ENCODE measurements around the gene NCK1.

The NCK1 gene

DNA sequence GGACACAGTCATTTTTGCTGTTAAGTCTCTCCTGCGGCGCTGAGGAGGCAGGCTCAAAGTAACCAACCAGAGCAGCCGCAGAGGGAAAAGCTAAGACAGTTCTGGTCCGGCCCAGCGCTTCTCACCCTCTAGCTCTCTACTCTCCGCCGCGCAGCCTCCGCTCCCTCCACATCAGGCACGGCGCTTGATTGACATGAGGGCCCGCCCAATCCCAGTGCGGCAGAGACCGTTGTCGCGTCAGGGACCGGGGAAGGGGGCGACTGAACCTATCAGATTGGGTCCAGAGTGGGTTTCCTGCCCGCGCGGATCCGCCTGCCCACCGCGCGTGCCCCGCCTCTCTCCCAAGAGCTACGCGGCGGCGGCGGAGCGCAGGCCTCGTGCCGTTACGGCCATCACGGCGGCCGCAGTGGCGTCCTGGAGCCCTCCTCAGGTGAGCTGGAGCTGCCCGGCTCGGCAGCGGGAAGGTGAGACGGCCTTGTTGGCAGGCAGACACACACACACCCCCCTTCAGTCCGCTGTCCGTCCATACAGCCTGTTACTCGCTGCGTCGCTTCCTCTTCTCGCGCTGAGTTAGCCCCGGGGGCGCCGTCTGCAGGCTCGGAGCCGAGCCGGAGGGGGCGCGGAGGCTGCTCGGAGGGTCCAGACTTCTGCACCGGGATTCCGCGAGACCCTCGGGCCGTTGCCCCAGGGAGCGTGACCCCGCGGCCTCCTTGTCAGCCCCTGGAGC, at the start of gene NCK1:
Gene NCK1, plus strand, starts transcription at position 319 of the 727 bp plus-strand sequence. CDS start 65,794 bp downstream, outside the sequence.
- FAIRE-seq: peak; percentile 75
- peak; percentile 89 for DNase-seq (ENCODE audit: insufficient read length, low spot score)
- TF ChIP-seq POLR2A (IDR thresholded peaks at IDR 0.05; ENCODE audit: low read depth, low read length): peak; percentile 96

DNA sequence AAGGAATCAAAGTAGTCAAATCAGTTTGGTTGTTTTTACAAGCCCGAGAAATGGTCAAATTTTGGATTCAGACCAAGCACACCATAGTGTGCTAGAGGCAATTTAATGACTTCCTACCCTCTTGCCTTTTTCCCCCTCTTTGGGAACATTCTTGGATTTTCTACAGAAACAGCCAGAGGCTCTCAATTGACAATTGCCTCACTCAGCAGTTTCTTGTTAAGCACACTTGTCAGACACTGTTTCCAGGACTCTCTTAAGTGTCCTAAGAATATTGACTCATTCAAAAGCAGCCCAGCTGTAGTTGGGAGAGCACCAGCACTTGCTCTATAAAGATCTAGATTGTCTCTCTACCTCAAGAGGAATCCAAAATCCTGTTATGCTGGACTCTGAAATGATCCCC, 44.6 kb upstream of the NCK1 start:
- no peak for TF ChIP-seq POLR2A (IDR thresholded peaks at IDR 0.05; ENCODE audit: low read depth, low read length)
- DNase-seq (ENCODE audit: insufficient read length, low spot score): no peak
- FAIRE-seq: no peak

DNA sequence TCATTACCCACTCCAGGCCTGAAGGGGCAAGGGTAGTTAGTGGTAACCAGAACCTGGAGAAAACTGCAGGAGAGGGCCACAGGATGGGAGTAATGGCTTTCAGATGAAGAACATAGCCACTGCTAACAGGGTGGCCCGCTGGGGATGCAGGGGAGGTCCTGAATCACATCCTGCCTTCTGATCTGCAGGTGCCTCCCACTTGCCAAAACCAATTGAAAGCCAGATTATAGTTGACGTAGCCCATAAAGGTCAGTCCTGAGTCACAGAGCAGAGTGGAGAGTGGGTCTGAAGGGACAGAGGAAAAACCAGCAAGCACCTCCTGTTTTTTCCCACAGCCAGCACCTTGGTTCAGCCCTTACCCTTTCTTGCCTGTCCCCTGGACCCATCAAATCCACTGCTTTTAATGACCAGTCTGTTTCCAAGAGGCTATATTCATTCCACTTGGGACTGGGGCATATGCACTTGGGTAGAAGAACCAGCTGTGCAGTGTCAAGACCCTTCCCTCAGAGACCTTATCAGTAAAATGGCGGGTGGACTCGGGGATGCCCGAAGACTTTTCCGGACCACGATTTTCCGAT, 43.7 kb upstream of the NCK1 start:
- peak; percentile 85 for DNase-seq (ENCODE audit: insufficient read length, low spot score)

DNA sequence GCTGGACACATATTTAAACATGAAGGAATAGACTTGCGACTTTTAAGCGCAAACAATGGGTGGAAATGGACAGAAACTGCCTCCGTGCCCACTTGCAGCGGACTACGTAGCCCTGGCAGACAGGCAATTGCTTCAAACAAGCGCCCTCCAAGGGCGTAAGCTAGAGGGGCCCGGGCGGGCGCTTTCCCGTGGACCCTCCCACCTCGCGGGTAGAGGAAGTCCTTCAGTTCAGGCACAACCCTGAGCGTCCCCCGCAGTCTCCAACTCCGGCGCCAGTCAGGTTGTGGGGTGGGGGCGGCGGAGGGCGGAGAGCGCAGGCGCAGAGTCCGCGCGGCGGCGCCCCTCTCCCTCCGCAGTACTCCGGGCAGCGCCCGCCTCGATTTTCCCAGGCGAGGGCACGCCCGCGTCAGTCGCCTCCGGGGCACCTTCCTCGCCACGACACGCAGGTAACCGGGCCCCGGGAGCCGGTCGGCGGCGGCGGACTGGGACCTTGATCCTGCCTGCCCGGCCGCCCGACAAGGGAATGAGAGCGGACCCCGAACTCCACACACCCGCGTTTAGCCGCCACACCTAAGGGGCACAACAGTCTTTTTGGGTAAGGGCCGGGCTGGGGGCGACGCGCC, 43.1 kb upstream of the NCK1 start, which contains the start of gene SLC35G2:
Gene SLC35G2, plus strand, starts transcription at position 358 of the 623 bp plus-strand sequence. CDS start 35,335 bp downstream, outside the sequence.
- no peak for DNase-seq (ENCODE audit: insufficient read length, low spot score)
- TF ChIP-seq POLR2A (IDR thresholded peaks at IDR 0.05; ENCODE audit: low read depth, low read length): no peak
- FAIRE-seq: no peak

More for the DNA sequence above, 43.7 kb upstream of the NCK1 start:
- FAIRE-seq: peak; percentile 97
- TF ChIP-seq POLR2A (IDR thresholded peaks at IDR 0.05; ENCODE audit: low read depth, low read length): peak; percentile 43; the same call in 1 of the 2 replicates

DNA sequence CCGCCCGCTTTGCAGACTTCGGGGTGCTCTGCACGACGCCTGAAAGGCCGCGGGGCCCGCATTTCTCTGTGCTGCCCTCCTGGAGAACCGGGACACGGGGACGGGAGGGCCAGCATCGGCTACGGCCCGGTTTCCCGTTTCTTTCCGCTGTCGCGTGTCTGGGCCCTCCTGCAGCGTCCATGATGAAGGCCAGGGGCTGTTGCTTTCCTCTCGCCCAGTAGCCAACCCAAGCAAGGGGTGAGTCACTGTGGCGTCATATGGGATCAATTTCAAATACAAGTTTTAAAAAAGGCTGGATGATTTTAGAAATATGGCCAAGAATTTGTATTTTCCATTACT, 42.6 kb upstream of the NCK1 start:
- DNase-seq (ENCODE audit: insufficient read length, low spot score): no peak
- no peak for FAIRE-seq
- TF ChIP-seq POLR2A (IDR thresholded peaks at IDR 0.05; ENCODE audit: low read depth, low read length): no peak

DNA sequence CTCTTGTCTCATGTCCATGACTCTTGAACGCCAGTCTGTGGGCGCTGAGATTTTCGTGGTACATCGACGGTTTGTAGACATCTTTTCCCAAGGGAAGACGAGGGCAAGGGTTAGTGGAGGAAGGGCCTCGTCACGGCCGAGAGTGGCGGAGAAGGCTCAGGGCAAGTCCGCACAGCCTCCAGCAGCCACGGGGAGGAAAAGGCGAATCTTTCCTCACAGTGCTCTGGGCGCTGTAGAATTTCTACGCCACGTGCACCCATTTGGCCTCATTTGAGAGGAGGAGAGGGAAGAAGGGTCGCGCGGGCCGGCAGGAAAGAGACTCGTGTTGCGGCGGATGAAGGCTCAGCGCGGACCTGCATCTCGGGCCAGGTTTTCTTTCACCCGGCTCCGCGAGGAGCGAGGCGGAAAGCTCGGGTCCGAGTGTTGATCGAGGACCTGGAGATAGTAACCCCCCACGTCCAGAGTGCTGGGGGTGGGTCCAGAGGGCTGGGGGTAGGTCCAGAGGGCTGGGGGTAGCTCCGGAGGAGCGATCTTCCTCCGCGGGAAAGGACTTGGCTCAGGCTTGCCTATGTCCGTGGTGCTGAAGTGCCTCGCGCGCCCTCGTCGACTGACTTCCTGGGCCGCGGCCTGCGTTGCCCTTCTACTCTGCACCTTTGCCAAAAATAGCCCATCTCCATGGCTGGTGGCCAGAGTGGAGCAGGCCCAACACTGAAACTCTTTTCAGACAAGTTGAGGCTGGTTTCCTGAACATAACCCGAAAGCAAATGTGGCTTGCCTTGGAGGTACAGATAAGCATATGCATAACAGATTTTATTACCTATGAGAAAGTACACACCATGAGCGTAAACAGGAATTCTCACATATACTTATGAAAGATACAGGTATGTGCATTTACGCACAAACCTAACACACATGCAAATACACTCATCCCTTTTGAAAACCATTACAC, 42.0 kb upstream of the NCK1 start:
- no peak for TF ChIP-seq POLR2A (IDR thresholded peaks at IDR 0.05; ENCODE audit: low read depth, low read length)
- DNase-seq (ENCODE audit: insufficient read length, low spot score) (no peak), FAIRE-seq (no peak)

DNA sequence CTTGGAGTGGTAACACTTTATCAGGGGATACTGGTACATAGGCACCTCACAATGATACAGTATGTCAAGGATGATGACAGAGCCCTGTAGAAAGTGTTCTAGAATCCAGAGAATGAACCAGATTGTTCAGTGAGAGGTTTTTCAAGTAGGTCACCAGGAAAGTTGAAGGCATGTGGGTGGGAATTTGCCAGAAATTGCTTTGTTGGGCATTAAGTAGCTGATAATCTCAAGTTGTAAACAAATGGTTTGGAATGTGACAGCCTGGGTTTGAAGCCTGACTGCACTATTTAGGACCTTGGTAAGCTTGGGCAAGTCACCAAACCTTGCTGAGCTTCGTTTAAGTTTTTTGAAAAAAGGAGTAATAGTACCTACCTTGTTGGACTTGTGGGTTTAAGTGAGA, 30.5 kb upstream of the NCK1 start:
- TF ChIP-seq POLR2A (IDR thresholded peaks at IDR 0.05; ENCODE audit: low read depth, low read length): no peak
- FAIRE-seq (no peak), DNase-seq (ENCODE audit: insufficient read length, low spot score) (no peak)

DNA sequence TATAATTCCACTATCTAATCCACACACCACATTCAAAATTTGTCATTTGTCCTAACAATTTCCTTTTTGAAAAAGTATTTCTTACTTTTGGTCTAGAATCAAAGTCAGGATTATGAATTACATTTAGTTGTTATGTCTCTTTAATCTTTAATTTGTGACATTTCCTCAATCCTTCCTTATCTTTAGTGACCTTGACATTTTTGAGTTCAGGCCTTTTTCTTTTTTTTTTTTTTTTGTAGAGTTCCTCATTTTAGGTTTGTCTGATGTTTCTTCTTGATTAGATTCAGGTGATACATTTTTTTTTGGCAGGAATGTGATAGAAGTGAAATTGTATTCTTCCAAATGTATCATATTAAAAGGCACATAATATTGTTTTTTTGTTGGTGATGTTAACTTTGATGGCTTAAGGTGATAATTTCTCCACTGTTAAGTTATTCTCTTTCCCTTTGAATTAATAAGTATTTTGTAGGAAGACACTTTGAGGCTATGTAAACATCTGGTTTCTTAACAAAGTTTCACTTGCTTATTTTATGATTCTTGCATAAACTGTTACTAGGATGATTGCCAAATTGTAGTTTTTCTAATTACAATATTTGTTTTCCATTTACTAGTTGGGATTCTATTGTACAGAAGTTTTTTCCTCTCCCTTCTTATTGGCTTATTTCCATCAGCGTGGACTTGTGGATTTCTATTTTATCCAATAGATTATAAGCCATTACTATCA, 26.8 kb upstream of the NCK1 start:
- TF ChIP-seq POLR2A (IDR thresholded peaks at IDR 0.05; ENCODE audit: low read depth, low read length): no peak
- DNase-seq (ENCODE audit: insufficient read length, low spot score) (no peak), FAIRE-seq (peak; percentile 70)

DNA sequence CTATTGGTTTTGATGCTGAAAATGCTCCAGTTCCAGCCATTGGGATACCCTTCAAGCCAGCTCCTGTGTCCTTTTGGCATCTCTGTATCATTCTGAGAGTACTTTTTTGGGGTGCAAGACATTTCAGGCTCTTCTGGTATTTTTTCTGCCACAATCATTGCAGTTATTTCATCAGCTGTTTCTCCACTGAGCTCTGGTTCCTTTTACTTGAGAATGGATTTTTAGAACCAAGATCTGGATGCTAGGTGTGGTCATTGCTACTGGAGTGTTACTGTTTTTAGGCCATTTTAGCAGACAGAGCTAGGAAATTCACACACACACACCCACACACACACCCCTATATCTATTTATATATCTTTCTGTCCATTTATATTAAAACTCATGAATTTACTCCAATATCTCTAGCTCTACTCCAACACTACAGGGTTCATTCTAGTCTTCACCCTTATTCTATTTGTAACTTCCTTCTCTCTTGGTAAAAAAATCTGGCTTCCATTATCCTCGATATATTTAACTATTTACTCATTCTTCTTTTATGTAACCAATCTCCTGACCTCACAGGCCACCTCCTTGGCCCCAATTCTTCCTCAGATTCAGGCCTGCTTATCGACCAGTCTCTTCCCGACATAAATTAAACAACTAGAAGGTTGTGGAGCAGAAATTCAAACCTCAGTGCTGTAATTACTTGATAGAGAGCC, 26.0 kb upstream of the NCK1 start:
- FAIRE-seq: no peak
- no peak for TF ChIP-seq POLR2A (IDR thresholded peaks at IDR 0.05; ENCODE audit: low read depth, low read length)
- DNase-seq (ENCODE audit: insufficient read length, low spot score): no peak

DNA sequence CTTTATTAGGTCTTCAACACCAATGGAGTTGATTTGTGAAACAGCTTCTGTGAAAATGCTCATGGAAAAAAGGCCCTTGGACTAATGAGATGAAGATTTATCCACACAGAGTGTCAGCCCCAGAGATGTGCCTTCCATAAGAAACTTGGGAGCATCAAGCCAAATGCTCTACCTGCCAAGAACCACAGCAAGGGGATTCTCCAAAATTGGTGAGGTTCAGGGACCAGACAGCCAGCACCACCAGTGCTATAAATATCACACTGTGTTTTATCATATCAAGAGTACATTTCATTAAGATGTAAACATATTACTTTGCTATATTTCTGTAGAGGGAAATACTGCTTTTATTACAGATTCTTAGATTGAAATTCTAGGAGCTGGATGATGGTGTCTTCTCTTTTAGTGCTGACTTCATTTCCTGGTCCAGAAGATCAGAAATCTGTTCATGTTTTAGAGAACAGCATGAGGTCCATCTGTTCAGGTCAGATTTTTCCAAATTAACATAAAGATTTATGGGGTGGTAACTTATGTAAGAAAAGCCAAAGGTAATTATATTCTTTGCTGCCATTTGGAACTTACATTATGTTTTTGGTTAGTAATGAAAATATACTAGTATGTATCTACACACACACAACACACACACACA, 25.4 kb upstream of the NCK1 start:
- FAIRE-seq: peak; percentile 30
- no peak for DNase-seq (ENCODE audit: insufficient read length, low spot score)
- TF ChIP-seq POLR2A (IDR thresholded peaks at IDR 0.05; ENCODE audit: low read depth, low read length): no peak

DNA sequence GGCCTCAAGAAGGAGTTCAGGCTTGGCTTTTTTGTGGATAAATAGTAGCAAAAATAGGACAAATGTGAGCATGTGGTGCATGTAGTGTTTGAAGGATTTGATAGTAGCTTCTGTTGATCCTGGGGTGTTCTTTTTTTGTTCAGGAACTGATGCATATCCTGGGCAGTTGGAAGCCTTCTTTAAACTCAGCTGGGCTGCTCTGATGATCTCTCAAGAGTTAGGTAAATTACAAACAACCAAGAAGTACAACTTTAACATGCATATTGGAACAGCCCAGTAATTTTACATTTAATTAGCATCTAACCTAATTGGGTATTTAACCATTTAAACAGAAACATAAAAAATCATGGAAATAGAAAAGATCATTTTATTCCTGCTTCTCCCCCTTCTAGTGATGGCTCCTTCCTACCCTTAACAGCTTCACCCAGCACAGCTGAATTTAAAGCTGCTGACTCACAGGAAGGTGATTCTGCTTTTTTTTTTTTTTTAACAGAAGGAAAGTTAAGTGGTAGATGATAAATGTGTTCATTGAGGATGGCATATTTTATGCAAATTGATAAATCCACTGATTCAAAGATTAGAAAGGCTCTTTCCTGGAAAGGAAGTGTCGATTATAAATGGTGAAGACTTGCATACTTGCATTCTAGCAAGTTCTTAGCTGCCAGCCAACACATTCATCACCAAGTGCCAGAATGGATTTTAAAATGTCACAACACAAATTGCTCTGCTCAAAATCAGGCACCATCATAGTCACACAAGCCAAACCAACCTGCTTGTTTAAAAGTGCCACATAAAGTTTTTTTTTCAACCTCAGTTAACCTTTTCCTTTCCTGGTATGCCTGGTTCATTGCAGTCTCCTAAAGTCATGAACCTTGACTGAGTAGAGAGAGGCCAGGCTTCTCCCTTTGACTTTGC, 23.1 kb upstream of the NCK1 start:
- no peak for TF ChIP-seq POLR2A (IDR thresholded peaks at IDR 0.05; ENCODE audit: low read depth, low read length)
- DNase-seq (ENCODE audit: insufficient read length, low spot score) (peak; percentile 41), FAIRE-seq (peak; percentile 89)

Data from H54 (cell line).